HepG2 (cell line): ENCODE measurements around the gene SERTM1. TPM values are rescaled to one million over a fixed set of nuclear protein-coding genes. Genes with fewer than 3 reads are reported as not detected.

Experiments
- ATAC-seq: fragments of 200-7000 bp; cut with Tn5 transposase; 3 replicates; pipeline ENCODE4 v1.9.1; 2020; ENCODE audit warnings: mild to moderate bottlenecking, moderate library complexity
- BruUV-seq: library from RNA; stranded (reverse); fragments of 400-500 nt; replicated peaks from 2 replicates; lab custom pipeline; 2021; lab: Mats Ljungman, UMichigan
- CTCF ChIA-PET: fragments of 300-600 bp; formaldehyde crosslinking; extraction: SDS; loops from one replicate; lab custom pipeline; 2021; ENCODE audit warnings: low total read pairs, inconsistent platforms, low intra/inter-chr PET ratio; lab: Yijun Ruan, JAX
- POLR2A ChIA-PET: fragments of 350-600 bp; sonication (Branson Sonifier 250); formaldehyde crosslinking; loops from one replicate; lab custom pipeline; 2020; ENCODE audit warnings: antibody characterized with exemption, inconsistent platforms; lab: Yijun Ruan, JAX
- DNase-seq: peaks from one replicate; pipeline ENCODE4 v3.0.0-alpha.2; 2015; ENCODE audit warnings: low spot score
- FAIRE-seq: peaks from 3 replicates; lab custom pipeline; 2011; peaks lifted over from hg19 to GRCh38; lab: Jason Lieb, UNC
- H2AFZ ChIP-seq: one replicate; pipeline ENCODE4 v1.6.1; 2011; ENCODE audit warnings: low read length, inconsistent platforms
- H3K27ac ChIP-seq: fragments of 300-600 bp; 3 replicates; pipeline ENCODE4 v1.8.0; 2011; ENCODE audit warnings: mixed run types, mild to moderate bottlenecking, mixed read lengths, low read length, inconsistent platforms; ENCODE audit not compliant: insufficient read depth; ENCODE audit errors: extremely low read length
- H3K27me3 ChIP-seq, 2 experiments: fragments of 200-600 bp in 1 of 2; 2 replicates in 1 of 2; 3 replicates in 1 of 2; pipeline versions ENCODE4 v1.6.0 to v1.8.0; 2011; ENCODE audit warnings: low read length in 2 of 2, mild to moderate bottlenecking in 2 of 2, moderate library complexity in 2 of 2, inconsistent platforms in 1 of 2; ENCODE audit not compliant: insufficient read depth in 2 of 2, control insufficient read depth in 1 of 2
- H3K36me3 ChIP-seq, 2 experiments: fragments of 200-600 bp in 1 of 2; replicated peaks in 1 of 2; 2 replicates in 1 of 2; 3 replicates in 1 of 2; pipeline versions ENCODE4 v1.5.1 to v1.8.0; 2011; ENCODE audit warnings: low read length in 2 of 2, inconsistent platforms in 1 of 2; ENCODE audit not compliant: insufficient read depth in 2 of 2, control insufficient read depth in 1 of 2
- H3K4me1 ChIP-seq: 2 replicates; pipeline ENCODE4 v1.5.1; 2012; ENCODE audit warnings: low read length, inconsistent platforms; ENCODE audit not compliant: insufficient read depth
- H3K4me2 ChIP-seq: 2 replicates; pipeline ENCODE4 v1.6.0; 2011; ENCODE audit warnings: low read depth, low read length, inconsistent platforms
- H3K4me3 ChIP-seq, 3 experiments: fragments of 200-600 bp in 1 of 3; sonication (generic), shearing (Covaris generic) in 1 of 3; replicated peaks in 1 of 3; 2 replicates each; pipeline ENCODE4 v1.5.1; 2011 to 2016; ENCODE audit warnings: low read length in 3 of 3, inconsistent platforms in 2 of 3, low read depth in 2 of 3, mild to moderate bottlenecking in 2 of 3, control low read depth in 1 of 3, mixed read lengths in 1 of 3; ENCODE audit not compliant: insufficient read depth in 1 of 3
- H3K79me2 ChIP-seq: one replicate; pipeline ENCODE4 v1.6.1; 2011; ENCODE audit warnings: low read length, inconsistent platforms; ENCODE audit not compliant: insufficient read depth
- H3K9ac ChIP-seq: 2 replicates; pipeline ENCODE4 v1.6.0; 2011; ENCODE audit warnings: mild to moderate bottlenecking, low read depth, low read length, inconsistent platforms; ENCODE audit not compliant: insufficient read depth
- H3K9me3 ChIP-seq: 2 replicates; pipeline ENCODE4 v1.5.1; 2012; ENCODE audit warnings: mild to moderate bottlenecking, low read length
- H4K20me1 ChIP-seq: 2 replicates; pipeline ENCODE4 v1.6.0; 2011; ENCODE audit warnings: inconsistent platforms, mild to moderate bottlenecking, low read length, moderate library complexity; ENCODE audit not compliant: insufficient read depth
- KAT7 ChIP-seq: IDR thresholded peaks from 2 replicates; pipeline ENCODE4 v1.6.1; 2018; ENCODE audit warnings: borderline replicate concordance, missing compliant biosample characterization
- MLLT10 ChIP-seq: sonication (generic); formaldehyde crosslinking; IDR thresholded peaks from 2 replicates; pipeline ENCODE4 v1.4.0; 2020; ENCODE audit warnings: missing genetic modification reagents
- SIN3A ChIP-seq: IDR thresholded peaks from 2 replicates; pipeline ENCODE4 v1.6.1; 2011; ENCODE audit warnings: low read depth, mild to moderate bottlenecking, control low read depth, low read length, borderline replicate concordance
- ZNF75D ChIP-seq: sonication (generic); formaldehyde crosslinking; IDR thresholded peaks from 2 replicates; pipeline ENCODE4 v1.8.1; 2023; ENCODE audit warnings: missing genetic modification reagents, mild to moderate bottlenecking, borderline replicate concordance
- ZNF800 ChIP-seq: sonication (generic); formaldehyde crosslinking; IDR thresholded peaks from 2 replicates; pipeline ENCODE4 v1.4.0; 2020; ENCODE audit warnings: missing genetic modification reagents
- WGBS: methylation state at CpG from one replicate; pipeline ENCODE4 v1.1.6; 2017; ENCODE audit warnings: low lambda C conversion rate; 5-methylcytosine and 5-hydroxymethylcytosine counted together
- in situ Hi-C: cut with HindIII; loops from 2 replicates; pipeline ENCODE4 v1.10.0; 2017; ENCODE audit warnings: low pct_unique_long_range_greater_than_20kb; ENCODE audit not compliant: extremely low pct_ligation_motif_present
- intact Hi-C: fragments of 100-400 bp; cut with micrococcal nuclease; formaldehyde crosslinking; loops from one replicate; pipeline ENCODE4 v1.10.0; 2022; ENCODE audit not compliant: unreplicated experiment
- polyA plus RNA-seq, 8 experiments: library from polyadenylated mRNA; depleted of rRNA in 3 of 8; stranded (reverse) in 7 of 8; unstranded in 1 of 8; fragments of >200 nt; fragmentation: Illumina TruSeq in 4 of 8; extraction: Trizol in 4 of 8; gene quantifications; 2 replicates each; pipeline versions ENCODE4 v1.2.1 to v1.2.3, GENCODE V29; 2011 to 2016; ENCODE audit warnings: low read depth in 4 of 8, missing spikeins in 1 of 8, mixed read lengths in 1 of 8; ENCODE audit not compliant: insufficient read depth in 1 of 8
- total RNA-seq, 5 experiments: library from RNA; depleted of rRNA; stranded (reverse); fragments of >200 nt; fragmentation: Illumina TruSeq; extraction: Trizol; gene quantifications; 2 replicates each; pipeline ENCODE4 v1.2.3, GENCODE V29; 2016; ENCODE audit warnings: low read depth in 1 of 5

Gene SERTM1
- total and polyA plus RNA-seq, 2 of the 13 experiments (the other 11 are each of a cell fraction or from before 2014, with no cell fraction given) = not detected

GRCh38 chr13:36673352-36673751, 468 bp upstream of the SERTM1 start:
- WGBS = 78% methylated on average over 10 of the region's 11 CpGs
- intact Hi-C loops (no loop called here), in situ Hi-C loops (no loop called here)
- ChIA-PET CTCF (no interaction called here), POLR2A (no interaction called here)
- Histone ChIP-seq H3K4me3 (no peak overlapping the region), H2AFZ (no peak overlapping the region), H3K9ac (no peak overlapping the region), H3K27ac (no peak overlapping the region), H3K27me3 (peaks cover 0 to 24% of the 10 kb centered on the region in 2 experiments; a peak in 3 of 5 replicates), H3K4me2 (no peak overlapping the region), H3K9me3 (no peaks in the 10 kb centered on the region), H3K36me3 (no peaks in the 10 kb centered on the region), H3K4me1 (no peaks in the 10 kb centered on the region), H4K20me1 (no peaks in the 10 kb centered on the region), H3K79me2 (no peaks in the 10 kb centered on the region)
- DNase-seq (no peak), FAIRE-seq (no peak), ATAC-seq (no peak)
- BruUV-seq = no TSS peak
- TF ChIP-seq SIN3A = no peak
- TF ChIP-seq ZNF800 (CRISPR knock-in tag) = no peak
- TF ChIP-seq MLLT10 (CRISPR knock-in tag) = no peak
- no peak for TF ChIP-seq ZNF75D (CRISPR knock-in tag)
- no peak for TF ChIP-seq KAT7 (CRISPR knock-in tag)
